GM19438 (cell line): ENCODE data around the gene CDK19.

Experiments
- ATAC-seq: cut with Tn5 transposase; IDR thresholded peaks from one replicate; pipeline ENCODE4 v1.9.1; 2021; ENCODE audit warnings: low read depth; ENCODE audit not compliant: unreplicated experiment

The CDK19 gene

GRCh38 chr6:110665600-110665999 is 149.7 kb downstream of the CDK19 start:
- ATAC-seq, result no peak

- no peak for ATAC-seq
Measured at GRCh38 chr6:110664933-110665332, 150.3 kb downstream of the CDK19 start.

GRCh38 chr6:110662490-110663211 is 152.6 kb downstream of the CDK19 start:
- ATAC-seq, result no peak

- no peak for ATAC-seq
Measured at GRCh38 chr6:110661414-110661813, 153.9 kb downstream of the CDK19 start.

- no peak for ATAC-seq
Measured at GRCh38 chr6:110660066-110660655, 155.1 kb downstream of the CDK19 start.

GRCh38 chr6:110658631-110659211 is 156.5 kb downstream of the CDK19 start:
- ATAC-seq, result no peak

GRCh38 chr6:110656492-110656891 is 158.8 kb downstream of the CDK19 start:
- ATAC-seq, result no peak

- no peak for ATAC-seq
Measured at GRCh38 chr6:110655821-110656220, 159.4 kb downstream of the CDK19 start.

GRCh38 chr6:110654096-110654820 is 161.0 kb downstream of the CDK19 start:
- no peak for ATAC-seq

- ATAC-seq, result no peak
Measured at GRCh38 chr6:110653381-110653780, 161.9 kb downstream of the CDK19 start.

GRCh38 chr6:110652520-110652919 is 162.7 kb downstream of the CDK19 start:
- no peak for ATAC-seq

- ATAC-seq, result no peak
Measured at GRCh38 chr6:110650755-110651154, 164.5 kb downstream of the CDK19 start.

GRCh38 chr6:110649704-110650103 is 165.6 kb downstream of the CDK19 start:
- no peak for ATAC-seq

GRCh38 chr6:110646951-110647910 is 168.0 kb downstream of the CDK19 start:
- no peak for ATAC-seq

GRCh38 chr6:110646419-110646698 is 168.9 kb downstream of the CDK19 start:
- no peak for ATAC-seq

- no peak for ATAC-seq
Measured at GRCh38 chr6:110645685-110646418, 169.4 kb downstream of the CDK19 start.

- no peak for ATAC-seq
Measured at GRCh38 chr6:110643175-110643574, 172.1 kb downstream of the CDK19 start.

- no peak for ATAC-seq
Measured at GRCh38 chr6:110642711-110643110, 172.6 kb downstream of the CDK19 start.

- no peak for ATAC-seq
Measured at GRCh38 chr6:110636781-110637180, 178.5 kb downstream of the CDK19 start.

GRCh38 chr6:110635096-110635495 is 180.2 kb downstream of the CDK19 start:
- ATAC-seq, result no peak
